GM18498 (cell line): ENCODE measurements around the gene TMEM260.
A peak's percentile ranks its signal among the peaks of the same experiment; 100 is the strongest.

Experiments
- ATAC-seq: cut with Tn5 transposase; IDR thresholded peaks from one replicate; pipeline ENCODE4 v1.9.1; 2021; ENCODE audit warnings: mild to moderate bottlenecking, moderate library complexity; ENCODE audit not compliant: unreplicated experiment

Gene TMEM260

DNA sequence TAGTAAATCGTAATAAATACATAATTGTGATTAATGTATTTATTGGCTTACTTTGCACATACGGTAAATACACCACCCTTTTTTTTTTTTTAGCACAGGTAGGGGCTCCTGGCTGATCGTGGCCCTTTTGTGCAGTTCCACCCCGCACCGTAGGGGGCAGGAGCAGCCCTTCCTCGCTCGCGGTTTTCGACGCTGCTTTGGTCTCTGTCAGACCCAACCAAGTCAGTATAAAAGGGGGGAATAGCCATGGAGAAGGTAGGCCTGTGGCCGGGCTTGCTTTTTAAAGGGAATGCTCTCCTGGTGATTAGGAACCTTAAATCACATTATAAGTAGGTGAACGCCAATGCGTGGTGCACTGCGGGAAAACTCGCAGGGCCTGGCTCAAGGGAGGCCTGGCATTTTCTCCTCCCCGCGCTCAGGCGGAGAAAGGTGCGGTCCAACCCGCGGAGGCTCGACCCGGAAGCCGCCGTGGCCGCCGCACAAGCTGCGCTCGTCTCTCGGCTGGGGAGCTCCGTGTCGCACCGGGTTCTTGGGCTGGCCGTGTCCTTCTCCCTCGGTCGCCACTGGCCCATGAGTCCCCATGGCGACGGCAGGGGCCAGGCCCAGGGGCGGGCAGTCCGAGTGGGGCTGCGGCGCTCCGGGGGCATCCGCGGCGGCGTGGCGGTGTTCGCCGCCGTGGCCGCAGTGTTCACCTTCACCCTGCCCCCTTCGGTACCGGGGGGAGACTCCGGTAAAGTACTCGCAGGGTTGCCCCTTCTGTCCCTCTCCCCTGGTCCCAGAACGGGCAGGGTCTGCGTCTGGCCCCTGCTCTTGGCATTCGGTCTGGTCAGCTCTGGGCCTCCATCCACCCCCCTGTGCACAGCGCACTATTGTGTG is at the start of gene TMEM260:
TMEM260 (plus strand) TSS at position 454 of the 876 bp plus-strand sequence; CDS start at position 571, 117 bp downstream.
- ATAC-seq = peak; percentile 95

DNA sequence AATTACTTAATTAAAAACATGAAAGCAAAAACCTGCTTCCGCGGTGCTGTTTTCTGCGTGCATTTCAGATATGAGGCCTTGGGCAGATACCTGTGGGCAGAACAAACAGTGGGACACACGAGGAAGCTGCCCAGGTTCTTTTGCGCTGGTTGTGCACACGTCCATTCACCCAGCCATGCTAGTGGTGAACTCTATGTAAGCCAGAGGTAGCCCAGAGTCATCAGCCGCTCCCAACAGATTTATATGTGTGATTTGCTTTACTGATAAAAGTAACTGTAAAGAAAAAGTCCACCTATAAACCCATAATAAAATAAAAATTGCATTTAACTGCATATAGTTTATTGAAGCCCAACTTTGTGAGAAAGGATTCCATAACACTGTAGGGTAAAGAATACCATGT is 47.1 kb upstream of the TMEM260 start:
- no peak for ATAC-seq

DNA sequence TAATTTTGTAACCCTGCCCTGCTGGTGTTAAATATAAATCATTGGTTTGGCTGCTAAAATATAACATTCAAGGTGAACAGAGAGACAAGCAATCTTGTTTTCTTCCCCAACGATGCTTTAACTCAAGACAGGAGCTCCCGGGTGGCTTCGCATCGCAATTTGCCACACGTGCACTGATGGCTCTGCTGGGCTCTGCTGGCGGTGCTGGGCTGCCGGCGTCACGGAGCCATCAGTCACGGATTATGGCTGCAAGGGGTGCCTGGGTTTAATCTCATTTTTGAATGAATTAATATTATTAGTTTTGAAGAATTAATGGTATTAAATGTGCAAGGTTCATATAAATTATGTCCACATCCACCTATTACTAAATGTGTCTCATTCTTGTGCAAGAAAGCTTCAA is 44.9 kb upstream of the TMEM260 start:
- no peak for ATAC-seq

DNA sequence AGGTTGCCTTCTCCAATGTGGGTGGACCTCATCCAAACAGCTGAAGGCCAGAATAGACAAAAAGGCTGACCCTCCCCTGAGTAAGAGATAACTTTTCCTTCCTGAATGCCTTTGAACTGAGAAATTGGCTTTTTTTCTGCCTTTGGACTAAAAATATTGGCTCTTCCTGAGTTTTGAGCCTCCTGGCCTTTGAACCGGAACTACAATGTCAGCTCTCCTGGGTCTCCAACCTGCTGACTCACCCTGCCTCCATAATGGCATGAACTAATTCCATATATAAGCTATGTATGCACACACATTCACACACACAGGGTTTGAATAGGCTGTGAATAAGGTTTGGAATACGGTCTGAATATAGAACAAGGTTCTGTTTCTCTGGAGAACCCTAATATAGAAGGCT is 39.7 kb upstream of the TMEM260 start:
- no peak for ATAC-seq

DNA sequence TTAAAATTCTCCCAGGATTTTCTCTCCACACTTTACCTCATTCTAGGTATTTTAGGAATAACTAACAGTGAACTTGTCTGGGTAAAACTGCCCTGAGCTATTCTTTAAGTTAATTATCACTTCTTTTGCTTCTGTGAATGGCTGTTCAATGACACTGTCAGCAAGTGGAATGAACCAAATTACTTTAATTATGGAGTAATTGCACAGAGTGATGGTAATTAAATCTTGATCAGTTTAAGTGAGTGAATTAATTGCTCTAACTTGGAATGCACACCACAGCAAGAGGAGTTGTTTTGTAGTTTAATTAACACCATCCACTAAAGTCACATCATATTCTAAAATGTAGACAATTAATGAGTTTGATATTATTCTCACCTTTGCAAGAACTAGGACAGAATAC is 36.2 kb upstream of the TMEM260 start:
- no peak for ATAC-seq

DNA sequence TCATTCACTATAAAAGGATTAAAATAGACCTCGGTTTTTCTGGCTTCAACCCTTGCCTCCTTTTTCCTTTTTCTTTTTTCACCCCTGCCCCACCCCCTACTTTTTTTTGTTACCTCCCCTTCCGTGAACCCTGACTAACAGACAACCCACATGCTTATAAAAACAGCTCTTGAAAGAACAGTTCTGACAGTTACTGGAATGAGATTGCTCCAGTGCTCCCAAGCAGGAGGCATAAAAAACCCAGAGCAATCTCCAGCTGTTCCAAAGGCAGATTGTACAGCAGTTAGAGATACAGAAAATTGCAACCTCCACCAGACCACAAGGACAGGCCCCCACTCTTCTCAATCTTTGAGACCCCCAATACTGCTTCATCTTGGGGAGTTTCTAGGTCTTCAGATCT is 29.9 kb upstream of the TMEM260 start:
- no peak for ATAC-seq

DNA sequence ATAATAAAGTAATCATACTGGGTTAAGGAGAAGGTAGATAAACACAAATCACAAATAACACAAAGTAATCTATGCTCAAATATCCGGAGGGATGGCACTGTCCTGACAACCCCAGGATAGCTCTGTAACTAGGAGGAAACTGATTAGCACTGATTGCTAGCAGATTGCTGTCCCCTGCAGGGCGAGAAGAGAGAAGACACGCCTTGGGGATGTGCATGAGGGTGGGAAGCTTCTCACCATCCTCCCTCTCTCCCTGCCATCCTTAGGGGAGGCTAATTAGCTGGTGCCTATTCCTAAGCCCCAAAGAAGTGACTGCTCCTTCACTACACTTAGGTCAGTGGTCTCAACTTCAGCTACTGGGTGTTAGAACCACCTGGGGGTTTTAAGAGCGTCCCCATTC is 27.0 kb upstream of the TMEM260 start:
- ATAC-seq = no peak

DNA sequence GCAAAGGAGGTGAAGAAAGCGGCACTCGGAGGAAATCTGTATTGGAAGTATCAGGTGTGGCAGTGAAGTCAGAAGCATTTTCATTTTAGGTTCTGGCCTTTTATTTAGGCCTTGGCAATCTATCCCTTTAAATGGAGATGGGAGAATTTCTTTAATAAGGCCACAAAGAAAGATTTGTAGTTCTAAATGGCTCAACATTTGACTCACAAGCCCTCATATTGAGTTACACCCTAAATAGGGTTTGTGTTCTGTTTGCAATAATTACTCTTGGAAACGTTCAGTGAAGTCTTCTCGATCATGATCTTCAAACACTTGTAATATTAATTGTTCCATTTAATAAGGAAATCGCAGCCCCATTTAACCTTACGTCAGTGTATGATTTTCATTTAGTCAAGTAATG is 25.3 kb upstream of the TMEM260 start:
- no peak for ATAC-seq

DNA sequence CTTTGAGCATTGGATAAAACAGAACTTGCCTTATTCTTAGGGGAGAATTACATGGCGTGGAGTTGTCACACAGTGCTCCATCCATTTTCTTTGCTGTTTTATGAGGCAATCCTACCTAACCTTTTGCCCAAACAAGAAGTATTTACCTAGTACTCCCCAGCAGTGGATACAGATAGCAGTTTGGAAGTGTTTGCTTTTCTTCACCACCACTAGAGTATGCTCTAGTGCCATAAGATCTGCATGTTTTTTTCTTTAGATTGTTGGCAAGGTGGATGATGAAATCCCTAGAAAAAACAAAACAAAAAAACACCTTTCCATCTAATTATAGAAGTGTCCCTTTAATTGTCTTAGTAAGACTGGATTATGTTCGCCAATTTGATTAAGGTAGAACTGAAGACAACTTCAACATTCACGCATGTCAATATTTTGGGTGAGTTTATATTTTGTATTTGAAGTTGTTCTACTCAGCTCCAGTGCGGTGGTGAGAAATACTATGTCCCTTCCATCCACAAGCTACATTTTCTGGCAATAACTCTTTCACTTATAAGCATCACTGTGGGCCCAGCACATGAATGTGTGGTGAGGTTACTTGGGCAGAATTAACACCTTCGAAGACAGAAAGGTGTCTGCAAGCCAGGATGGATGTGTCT is 23.6 kb upstream of the TMEM260 start:
- no peak for ATAC-seq

DNA sequence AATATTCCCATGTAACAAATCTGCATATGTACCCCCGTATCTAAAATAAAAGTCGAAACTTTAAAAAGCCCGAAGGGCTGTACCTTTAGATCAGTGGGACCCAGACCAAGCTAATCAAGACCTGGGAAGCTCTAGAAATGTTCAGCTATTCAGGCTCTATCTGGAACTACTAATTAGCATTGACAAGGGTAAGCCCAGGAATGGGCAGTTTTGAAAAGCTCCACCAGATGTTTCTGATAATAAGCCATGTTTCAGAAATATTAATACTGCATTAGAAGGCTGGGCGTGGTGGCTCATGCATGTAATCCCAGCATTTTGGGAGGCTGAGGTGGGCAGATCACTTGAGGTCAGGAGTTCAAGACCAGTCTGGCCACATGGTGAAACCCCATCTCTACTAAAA is 20.4 kb upstream of the TMEM260 start:
- ATAC-seq = no peak

DNA sequence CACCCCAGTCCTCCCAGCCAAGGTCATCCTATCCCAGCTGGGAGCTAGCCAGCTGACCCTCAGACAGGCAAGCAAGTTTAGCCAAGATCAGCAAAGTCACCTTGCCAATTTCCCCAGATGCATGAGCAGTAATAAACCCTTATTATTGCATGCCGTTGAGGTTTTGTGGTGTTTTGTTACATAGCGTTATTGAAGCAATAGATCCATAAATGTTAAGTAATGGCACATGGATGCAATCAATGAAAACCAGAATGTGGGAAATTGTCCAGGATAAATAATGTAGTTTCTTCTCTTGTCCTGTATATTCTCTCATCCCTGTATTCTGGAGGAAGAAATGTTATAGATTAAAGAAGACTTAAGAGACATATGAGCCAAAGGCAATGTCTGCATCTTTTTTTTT is 18.0 kb upstream of the TMEM260 start:
- no peak for ATAC-seq

DNA sequence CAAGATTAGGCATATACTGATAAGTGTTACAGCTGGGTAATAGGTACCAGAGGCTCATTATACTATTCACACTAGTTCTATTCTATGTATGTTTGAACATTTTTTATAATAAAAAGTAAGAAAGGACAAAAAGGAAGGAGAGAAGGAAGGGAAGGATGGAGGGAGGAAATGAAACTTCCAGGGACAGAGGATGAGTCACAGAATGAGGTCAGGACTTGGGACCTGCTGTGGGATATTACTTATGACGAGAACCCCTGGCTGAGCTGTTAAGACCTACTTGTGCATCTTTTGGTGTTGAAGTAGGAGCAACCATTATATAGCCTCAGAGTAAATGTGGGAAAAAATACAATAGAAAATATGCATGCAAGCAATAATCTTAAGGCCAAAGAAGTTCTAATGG is 16.7 kb upstream of the TMEM260 start:
- no peak for ATAC-seq

DNA sequence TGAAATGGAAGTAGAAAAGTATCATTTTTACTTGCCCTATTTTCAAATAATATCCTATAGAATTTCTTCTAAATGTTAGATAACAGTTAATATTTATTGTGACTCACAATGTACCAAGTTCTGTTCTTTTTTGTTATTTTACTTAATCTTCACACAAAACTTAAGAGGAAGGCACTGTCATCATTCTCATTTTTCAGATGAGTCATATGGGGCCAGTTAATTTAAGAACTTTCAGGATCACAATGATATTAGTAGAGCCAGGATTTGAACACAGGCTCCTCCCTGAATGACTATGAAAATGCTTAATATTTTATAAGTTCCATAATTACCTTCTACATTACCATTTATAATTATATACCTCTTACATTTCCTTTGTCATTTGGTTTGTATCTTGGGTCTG is 10.4 kb upstream of the TMEM260 start:
- no peak for ATAC-seq

DNA sequence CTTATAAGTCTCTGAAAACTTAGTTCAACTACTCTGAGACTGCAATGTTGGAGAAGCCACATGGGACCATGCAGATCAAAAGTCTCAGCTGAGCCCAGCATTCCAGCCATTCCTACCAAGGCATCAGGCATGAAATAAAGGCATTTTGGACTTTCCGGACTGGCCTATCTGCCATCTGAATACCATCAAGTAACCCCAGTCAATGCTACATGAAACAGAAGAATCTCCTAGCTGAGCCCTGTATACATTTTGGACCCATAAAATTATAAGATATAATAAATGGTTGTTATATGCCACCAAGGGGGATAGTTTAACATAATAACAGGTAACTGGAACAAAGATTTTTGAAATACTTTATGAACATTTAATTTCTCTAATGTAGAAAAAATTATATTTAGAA is 9.3 kb upstream of the TMEM260 start:
- no peak for ATAC-seq

DNA sequence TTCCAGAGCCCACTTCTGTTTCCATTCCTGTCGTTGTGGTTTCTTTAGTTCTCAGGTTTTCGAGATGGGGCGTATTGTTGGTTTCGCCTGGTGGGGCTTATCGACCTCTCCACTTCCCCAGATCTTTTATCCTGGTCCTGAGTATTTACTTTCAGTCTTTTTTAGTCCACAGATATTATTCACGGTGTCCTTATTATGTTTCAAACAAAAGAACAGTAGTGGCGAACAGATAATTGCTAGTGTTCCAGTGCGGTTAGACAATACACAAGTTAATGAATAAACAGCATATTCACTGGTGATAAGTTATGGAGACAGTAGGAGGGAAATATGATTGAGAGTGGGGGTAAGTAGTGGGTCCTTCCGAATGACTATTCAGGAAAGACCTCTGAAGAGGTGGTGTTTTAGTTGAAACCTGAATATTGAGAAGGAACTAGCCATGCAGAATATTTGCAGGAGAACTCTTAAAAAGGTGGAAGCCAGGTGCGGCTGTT is 668 bp downstream of the TMEM260 start:
- no peak for ATAC-seq

DNA sequence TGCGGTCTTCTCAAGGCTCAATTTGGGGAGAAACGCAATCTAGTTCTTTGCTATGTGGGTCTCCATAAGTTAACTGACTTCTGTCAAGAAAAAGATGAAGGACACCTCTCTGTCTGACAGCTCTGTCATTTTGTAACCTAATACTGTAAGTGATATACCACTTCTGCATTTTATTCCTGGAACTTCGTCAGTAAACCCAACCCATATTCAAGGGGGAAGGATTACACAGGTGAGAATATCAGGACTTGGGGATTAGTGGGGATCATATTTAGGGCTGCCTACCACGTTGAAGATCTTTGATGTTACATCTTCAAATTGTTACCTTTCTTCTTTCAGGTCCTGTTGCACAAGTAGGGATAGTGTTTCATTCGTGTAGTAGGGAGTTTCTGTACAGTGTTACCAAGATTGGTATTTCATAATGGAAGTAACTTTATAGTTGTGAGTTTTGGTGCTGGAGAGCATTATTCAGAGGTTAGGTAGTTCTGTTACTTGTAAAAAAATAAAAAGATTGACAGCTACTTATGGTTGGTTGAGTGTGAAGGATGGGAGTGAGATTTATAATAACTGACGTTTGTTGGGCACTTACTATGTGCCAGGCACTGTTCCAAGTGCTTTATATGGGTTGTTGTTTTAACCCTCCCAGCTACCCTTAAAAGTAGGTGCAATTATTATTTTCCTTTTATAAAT is 1.6 kb downstream of the TMEM260 start:
- ATAC-seq = no peak

DNA sequence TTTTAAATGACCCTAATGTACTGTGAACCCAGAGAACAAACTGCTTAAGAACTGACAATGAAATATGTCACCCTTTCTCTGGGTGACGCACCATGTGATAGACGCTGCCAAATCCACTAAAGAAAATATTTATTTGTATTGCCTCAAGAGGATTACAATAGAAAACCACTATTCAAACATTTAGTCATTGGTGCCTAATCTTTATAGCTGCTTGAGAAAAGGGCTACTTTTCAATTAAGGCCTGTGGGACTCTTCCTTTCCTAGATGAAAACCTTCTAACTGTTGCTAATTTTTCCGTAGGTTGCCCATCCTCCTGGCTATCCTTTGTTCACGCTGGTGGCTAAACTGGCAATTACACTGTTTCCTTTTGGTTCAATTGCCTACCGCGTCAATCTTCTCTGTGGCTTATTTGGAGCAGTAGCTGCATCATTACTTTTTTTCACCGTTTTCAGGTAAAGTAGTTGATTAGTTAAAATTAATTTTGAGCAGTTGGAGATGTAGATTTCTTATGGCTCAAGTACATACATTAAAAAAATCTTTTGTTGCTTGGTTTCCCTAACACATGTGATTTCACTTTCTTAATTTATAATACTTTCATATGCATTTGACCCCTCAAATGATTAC is 6.0 kb downstream of the TMEM260 start:
- no peak for ATAC-seq

DNA sequence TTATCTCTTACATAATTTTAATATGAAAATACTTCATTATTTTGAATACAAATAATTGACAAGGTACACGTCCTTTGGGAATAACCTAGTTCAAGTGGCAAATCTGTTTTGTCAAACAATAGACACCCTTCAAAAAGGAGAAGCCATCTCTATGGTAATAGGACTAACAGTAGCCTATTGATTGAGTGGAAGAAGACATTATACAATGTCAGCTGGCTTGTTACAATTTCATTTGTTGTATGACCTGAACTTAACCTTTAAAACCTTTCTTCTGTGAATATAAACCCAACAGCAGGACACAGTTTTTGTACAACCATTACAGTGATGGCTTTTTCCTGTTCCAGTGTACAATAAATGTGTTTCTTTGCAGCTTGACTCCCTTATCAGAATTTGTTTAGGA is 8.1 kb downstream of the TMEM260 start:
- no peak for ATAC-seq

DNA sequence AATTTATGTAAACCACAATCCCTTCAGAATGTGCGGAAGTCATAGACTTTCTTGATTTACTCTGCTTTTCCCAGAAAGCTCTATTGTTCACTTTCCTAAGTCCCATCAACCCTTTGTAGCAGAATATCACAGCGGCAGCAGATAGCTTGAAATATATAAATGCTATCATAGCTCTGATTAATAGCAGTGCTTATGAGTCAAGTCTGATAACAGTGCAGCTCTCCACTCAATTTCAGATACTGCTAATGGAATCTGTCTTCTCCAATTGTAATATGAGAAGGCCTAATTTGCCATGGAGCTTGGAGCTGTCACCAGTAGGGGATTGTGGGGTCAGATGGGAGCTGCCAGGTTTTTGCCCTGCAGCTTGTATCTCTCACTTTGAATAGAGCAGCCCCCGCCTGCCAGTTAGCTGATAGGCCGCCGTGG is 10.9 kb downstream of the TMEM260 start:
- ATAC-seq = no peak

DNA sequence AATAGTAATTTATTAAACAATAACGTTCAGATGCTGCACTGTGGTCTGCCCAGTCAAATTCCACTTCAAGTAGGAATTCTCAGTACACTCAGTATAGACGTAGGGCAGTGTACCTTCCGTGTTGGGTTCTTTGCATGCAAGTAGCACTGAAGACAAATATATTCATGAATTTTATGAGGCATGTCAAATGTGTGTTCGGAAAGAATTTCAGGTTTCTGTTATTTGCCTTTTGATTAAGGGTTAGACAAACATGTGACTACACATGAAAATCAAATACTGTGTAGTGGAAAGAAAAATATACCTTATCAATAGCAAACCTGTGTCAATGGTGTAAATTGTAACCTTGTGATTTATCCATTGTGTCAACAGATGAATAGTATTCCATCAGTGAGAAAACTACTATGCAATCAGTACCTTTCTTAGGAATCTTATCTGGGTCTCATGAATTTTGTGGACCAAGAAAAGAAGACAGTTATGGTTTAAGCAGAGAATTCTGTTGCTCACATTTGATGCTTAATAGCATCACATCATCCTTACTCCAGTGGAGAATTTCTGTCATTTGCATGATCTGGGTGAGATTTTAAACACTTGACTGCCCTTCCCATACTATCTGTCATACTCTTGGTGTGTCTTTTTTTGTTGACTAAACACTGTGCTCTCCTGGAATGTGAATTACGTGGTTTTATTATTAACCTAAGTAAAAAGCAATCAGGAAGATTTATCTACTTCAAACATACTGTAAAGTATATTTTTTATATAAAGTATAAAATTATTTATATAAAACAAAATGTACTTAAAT is 13.3 kb downstream of the TMEM260 start:
- no peak for ATAC-seq
